Gastroesophageal sphincter (tissue), 4 donors: Measurements from ENCODE around the gene CDK9. TPM values are rescaled to one million over a fixed set of nuclear protein-coding genes. Genes with fewer than 3 reads are reported as not detected.
"Not testable (repeated sequence)": the region's sequence is repeated elsewhere in the genome, so short reads cannot be mapped to it uniquely, and the experiment has no call there.

ENCODE experiments used
- ATAC-seq: fragments of 150-250 bp; one replicate; pipeline ENCODE4 v1.9.1; 2016; ENCODE audit warnings: mild to moderate bottlenecking, moderate library complexity
- H3K27ac ChIP-seq, 4 donors: fragments of 200-600 bp; sonication (generic) in 3 of 4; 1 replicate in 3 of 4; 2 replicates in 1 of 4; pipeline ENCODE4 v1.5.1; 2016 to 2019
- H3K27me3 ChIP-seq: fragments of 200-600 bp; sonication (generic); one replicate; pipeline ENCODE4 v1.5.1; 2019
- H3K36me3 ChIP-seq, 2 donors: fragments of 200-600 bp; sonication (generic); one replicate each; pipeline ENCODE4 v1.5.1; 2019; ENCODE audit warnings: control low read depth in 1 of 2
- H3K4me1 ChIP-seq, 3 donors: fragments of 200-600 bp; sonication (generic); 1 replicate in 2 of 3; 2 replicates in 1 of 3; pipeline ENCODE4 v1.5.1; 2016 to 2019; ENCODE audit warnings: control low read depth in 2 of 3
- H3K4me3 ChIP-seq, 2 donors: fragments of 200-600 bp; sonication (generic); one replicate each; pipeline ENCODE4 v1.5.1; 2019; ENCODE audit warnings: mild to moderate bottlenecking in 1 of 2, moderate library complexity in 1 of 2
- H3K9me3 ChIP-seq, 3 donors: fragments of 200-600 bp; sonication (generic); one replicate each; pipeline ENCODE4 v1.5.1; 2017 to 2019; ENCODE audit warnings: control low read depth in 2 of 3
- CTCF ChIP-seq, 4 experiments: fragments of 200-600 bp in 2 of 4; fragments of 450-650 bp in 2 of 4; sonication (generic) in 1 of 4; IDR thresholded peaks; one replicate each; pipeline ENCODE4 v1.5.1; 2017 to 2019; ENCODE audit warnings: antibody characterized with exemption in 4 of 4, mild to moderate bottlenecking in 2 of 4, moderate library complexity in 2 of 4
- EP300 ChIP-seq: sonication (generic); formaldehyde crosslinking; IDR thresholded peaks from one replicate; pipeline ENCODE4 v1.6.1; 2017; ENCODE audit warnings: antibody characterized with exemption, mild to moderate bottlenecking
- POLR2A ChIP-seq, 2 donors: fragments of 450-650 bp; IDR thresholded peaks; one replicate each; pipeline ENCODE4 v1.6.1; 2017; ENCODE audit warnings: antibody characterized with exemption in 2 of 2, mild to moderate bottlenecking in 2 of 2, moderate library complexity in 1 of 2
- POLR2AphosphoS5 ChIP-seq: sonication (generic); formaldehyde crosslinking; IDR thresholded peaks from one replicate; pipeline ENCODE4 v1.6.1; 2017; ENCODE audit warnings: antibody characterized with exemption
- WGBS, 2 donors: methylation state at CpG; one replicate each; pipeline ENCODE4 v1.1.5; 2018; ENCODE audit warnings: low coverage in 1 of 2; 5-methylcytosine and 5-hydroxymethylcytosine counted together
- total RNA-seq, 4 donors: library from RNA; depleted of rRNA; stranded (reverse); fragments of >200 nt; gene quantifications; one replicate each; pipeline ENCODE4 v1.1.0, GENCODE V29; 2016

CDK9 gene
- total RNA-seq, 4 donors from 2014 or later: 81.8 to 92.8 (median 86.5) TPM

GRCh38 chr9:127778280-127779135 is 7.3 kb upstream of the CDK9 start, which contains the start of gene SH2D3C:
SH2D3C (minus strand) TSS chr9:127778666; CDS start chr9:127778627, 39 bp downstream.
- H3K4me1 ChIP-seq: peaks cover 0 to 12% (median 6%) of the 10 kb centered on the region in 3 donors
- no peaks in the 10 kb centered on the region for H3K36me3 ChIP-seq
- no peak for TF ChIP-seq POLR2AphosphoS5
- TF ChIP-seq POLR2A (IDR thresholded peaks at IDR 0.05): no peak
- no peak for TF ChIP-seq CTCF (IDR thresholded peaks at IDR 0.05)
- no peak for TF ChIP-seq EP300
- H3K27me3 ChIP-seq: no peaks in the 10 kb centered on the region
- peak within 1 kb of the TSS in 3 of 4 donors; percentile 43 to 73 (median 45) for H3K27ac ChIP-seq
- 68 to 83% methylated on average over 1 to 6 of the region's 13 CpGs for WGBS, 2 donors
- H3K4me3 ChIP-seq: peak within 1 kb of the TSS in 1 of 2 donors; percentile 23
- H3K9me3 ChIP-seq: no peaks in the 10 kb centered on the region
- no peak for ATAC-seq

- Histone ChIP-seq H3K9me3 (no peaks in the 10 kb centered on the region), H3K4me3 (no peak overlapping the region), H3K4me1 (peaks cover 0 to 20% (median 11%) of the 10 kb centered on the region in 3 donors), H3K27ac (peak overlapping the region in 3 of 4 donors; percentile 43 to 73 (median 45)), H3K27me3 (no peaks in the 10 kb centered on the region), H3K36me3 (no peaks in the 10 kb centered on the region)
- TF ChIP-seq POLR2A (IDR thresholded peaks at IDR 0.05) (no peak), POLR2AphosphoS5 (no peak), CTCF (IDR thresholded peaks at IDR 0.05) (no peak), EP300 (no peak)
- peak; percentile 39 for ATAC-seq
- WGBS, 2 donors: 40 to 100% methylated on average over 1 to 3 of the region's 17 CpGs
These were observed 6.5 kb upstream of the CDK9 start for GRCh38 chr9:127779136-127779981.

- TF ChIP-seq CTCF (IDR thresholded peaks at IDR 0.05) (no peak), POLR2AphosphoS5 (no peak), EP300 (no peak), POLR2A (IDR thresholded peaks at IDR 0.05) (no peak)
- ATAC-seq: no peak
- H3K27ac ChIP-seq: peak overlapping the region in 3 of 4 donors; percentile 0 to 24 (median 17)
- H3K36me3 ChIP-seq: no peaks in the 10 kb centered on the region
- no peaks in the 10 kb centered on the region for H3K9me3 ChIP-seq
- 60% methylated on average over 7 of the region's 20 CpGs; no CpG with 5 or more reads in 1 of the 2 donors for WGBS, 2 donors
- no peak overlapping the region for H3K4me3 ChIP-seq
- no peaks in the 10 kb centered on the region for H3K27me3 ChIP-seq
- H3K4me1 ChIP-seq: peaks cover 0 to 26% (median 16%) of the 10 kb centered on the region in 3 donors
These were observed 5.5 kb upstream of the CDK9 start for GRCh38 chr9:127780126-127780885.

GRCh38 chr9:127780909-127781308 is 4.9 kb upstream of the CDK9 start:
- ATAC-seq, H3K9me3 ChIP-seq, H3K27me3 ChIP-seq, H3K36me3 ChIP-seq, H3K27ac ChIP-seq, H3K4me3 ChIP-seq: not testable (repeated sequence)
- WGBS, 2 donors: 80% methylated on average over 2 of the region's 9 CpGs; no CpG with 5 or more reads in 1 of the 2 donors
- H3K4me1 ChIP-seq: peaks cover 0 to 26% (median 16%) of the 10 kb centered on the region in 3 donors
